LoVo (cell line): ENCODE data around the gene TRPV3.
"Not testable (repeated sequence)": the region's sequence is repeated elsewhere in the genome, so short reads cannot be mapped to it uniquely, and the experiment has no call there.

ENCODE experiments used
- DNase-seq: peaks from one replicate; pipeline ENCODE4 v3.0.0-alpha.2; 2016; ENCODE audit warnings: low spot score

The TRPV3 gene

DNA sequence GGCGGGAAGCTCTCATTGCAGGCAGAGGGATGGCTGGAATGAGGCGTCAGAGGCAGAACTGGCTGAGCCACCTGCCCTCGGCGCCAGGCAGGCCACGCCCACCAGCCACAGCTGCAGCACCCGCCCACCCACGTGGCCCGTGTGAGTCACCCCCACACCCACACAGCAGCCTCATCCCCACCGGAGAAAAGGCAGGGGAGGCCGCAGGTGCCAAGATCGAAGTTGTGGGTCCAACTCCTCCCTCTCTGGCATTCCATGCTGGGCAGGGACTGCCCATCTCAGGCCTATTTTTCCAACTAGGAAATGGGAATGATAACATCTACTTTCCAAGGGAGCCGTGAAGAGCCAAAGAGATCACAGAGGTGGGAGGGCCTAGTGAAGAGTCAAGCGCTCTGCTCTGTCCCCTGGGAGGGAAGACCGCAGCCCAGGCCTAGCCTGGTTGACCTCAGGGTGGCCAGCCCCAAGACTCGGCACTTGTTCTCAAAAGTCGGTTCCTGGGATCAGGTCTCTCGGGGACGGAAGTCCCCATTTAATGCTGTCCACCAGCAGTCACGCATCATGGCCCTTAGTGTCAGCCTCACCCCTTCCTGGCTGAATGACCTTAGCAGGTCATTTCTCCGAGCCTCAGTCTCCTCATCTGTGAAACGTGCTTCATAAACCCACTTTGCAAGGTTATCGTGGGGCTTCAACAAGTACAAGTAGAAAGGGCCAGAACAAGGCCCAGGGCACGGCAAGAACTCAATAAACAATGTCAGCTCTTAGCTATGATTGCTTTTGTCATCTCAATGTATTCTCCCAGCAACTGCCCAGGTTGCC, at the start of gene TRPV3:
TRPV3 (minus strand) TSS at position 45 of the 816 bp plus-strand sequence. CDS start 2,962 bp downstream, outside the sequence.
- peak; percentile 49 for DNase-seq

- DNase-seq, result no peak
Measured at GRCh38 chr17:3603870-3604259, 46.3 kb upstream of the TRPV3 start.

DNA sequence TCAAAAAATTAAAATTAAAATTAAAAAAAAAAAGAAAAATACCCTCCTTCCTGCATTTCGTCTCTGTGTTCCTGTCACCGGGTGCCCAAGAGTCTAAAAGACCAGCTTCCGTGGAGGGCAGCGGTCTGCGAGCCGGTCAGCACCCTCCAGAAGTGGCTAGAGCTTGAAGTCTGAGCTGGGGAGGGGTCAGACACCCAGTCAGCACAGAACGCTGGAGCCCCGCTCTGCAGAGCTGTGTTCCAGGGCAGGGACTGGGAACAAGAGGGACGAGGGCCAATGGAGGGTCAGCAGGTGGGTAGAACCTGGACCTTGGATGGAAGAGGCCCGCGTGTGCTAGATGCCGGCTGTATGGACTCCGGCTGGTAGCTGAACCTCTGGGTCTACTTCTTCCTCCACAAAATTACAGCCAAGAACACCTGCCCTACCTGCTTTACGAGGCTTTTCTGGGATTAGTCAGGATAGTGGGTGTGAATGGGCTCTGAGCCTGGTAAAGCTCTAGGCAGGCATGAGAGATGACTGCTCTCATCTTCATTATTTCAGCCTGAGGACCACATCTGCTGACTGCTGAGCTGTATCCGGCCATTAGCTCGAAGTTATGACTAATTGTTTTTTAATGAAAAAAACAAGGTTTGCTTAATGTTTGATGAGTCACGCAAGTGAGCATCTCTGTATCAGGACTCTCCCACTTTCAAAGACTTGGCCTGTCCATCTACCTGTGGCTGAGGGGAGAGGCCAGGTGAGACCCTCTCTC, 45.7 kb upstream of the TRPV3 start:
- no peak for DNase-seq

DNA sequence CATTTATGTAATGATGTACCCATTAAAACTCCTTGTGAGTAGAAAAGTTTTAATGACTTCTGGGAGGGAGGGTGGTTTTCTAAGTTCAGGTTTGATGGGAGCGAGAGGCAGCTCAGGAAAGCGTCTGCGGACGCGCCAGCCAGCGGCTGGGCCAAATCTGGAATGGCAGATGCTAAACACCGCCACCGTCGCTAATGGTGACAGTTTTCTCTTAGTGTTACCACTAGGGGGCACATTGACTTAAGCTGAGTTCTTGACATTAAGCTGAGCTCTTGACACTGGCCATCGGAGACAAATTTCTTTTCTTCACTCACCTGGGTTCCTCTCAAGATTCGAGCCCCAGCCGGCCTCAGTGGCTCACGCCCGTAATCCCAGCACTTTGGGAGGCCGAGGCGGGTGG, 44.9 kb upstream of the TRPV3 start:
- DNase-seq, result peak; percentile 9

DNA sequence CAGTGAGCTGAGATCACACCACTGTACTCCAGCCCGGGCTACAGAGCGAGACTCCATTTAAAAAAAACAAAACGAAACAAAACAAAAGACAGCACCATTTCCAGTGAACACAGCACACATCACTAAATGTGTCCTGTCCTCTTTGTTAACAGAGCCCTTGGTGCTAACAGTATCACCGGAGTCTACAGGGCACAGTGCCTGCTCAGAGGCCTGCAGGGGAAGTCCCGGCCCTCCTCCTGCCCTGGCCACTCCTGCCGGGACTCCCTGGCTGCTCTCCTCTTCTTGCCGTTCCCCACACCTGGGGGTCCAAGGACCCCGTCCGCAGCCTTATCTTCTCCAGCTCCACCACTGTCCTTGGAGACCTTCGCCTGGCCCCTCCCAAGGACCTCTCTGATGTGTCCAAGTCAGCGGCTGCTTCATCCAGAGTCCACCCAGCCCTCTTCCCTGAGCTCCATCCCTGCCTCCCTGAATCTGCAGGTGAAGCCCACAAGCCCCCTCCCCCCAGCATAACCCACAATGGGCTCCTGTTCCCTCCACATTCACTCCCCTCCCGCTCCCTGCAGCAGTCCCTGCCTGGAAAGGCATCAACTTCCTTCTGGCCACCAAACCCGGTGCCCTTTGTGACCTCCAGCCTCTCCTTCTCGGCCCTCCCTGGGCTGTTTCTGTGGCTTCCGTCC, 43.1 kb upstream of the TRPV3 start:
- no peak for DNase-seq

- no peak for DNase-seq
Measured at GRCh38 chr17:3598078-3598477, 40.5 kb upstream of the TRPV3 start.

DNA sequence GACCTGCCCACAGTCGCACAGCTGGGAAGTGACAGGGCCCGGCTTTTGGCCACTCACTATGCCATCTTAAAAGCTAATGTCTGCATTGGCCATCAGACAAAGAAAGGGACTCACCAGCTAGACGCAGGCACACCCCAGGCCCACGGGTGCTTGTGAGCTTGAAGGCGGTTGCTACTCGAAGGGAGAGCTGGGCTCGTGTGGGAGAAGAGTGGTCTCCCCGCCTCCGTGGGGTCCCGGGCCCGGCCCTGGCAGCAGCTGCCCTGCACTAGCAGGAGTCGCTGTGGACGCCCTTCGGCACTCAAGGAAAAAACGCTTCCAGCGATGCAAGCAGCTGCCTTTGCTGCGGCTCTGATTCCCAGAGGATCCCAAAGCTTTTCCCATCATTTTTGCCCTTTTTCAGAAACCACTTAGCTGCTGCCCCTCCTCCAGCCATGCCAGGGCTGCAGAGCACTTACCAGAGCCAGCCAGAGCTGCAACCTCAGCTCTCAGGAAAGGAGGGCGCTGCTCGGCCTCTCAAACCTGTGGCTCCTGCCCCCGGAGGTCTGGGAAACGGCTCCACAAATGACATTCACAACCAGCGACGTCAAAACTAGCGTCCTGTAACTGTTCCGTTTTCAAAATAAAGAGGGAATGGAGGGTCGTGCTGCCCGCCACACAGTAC, 39.3 kb upstream of the TRPV3 start:
- no peak for DNase-seq

DNA sequence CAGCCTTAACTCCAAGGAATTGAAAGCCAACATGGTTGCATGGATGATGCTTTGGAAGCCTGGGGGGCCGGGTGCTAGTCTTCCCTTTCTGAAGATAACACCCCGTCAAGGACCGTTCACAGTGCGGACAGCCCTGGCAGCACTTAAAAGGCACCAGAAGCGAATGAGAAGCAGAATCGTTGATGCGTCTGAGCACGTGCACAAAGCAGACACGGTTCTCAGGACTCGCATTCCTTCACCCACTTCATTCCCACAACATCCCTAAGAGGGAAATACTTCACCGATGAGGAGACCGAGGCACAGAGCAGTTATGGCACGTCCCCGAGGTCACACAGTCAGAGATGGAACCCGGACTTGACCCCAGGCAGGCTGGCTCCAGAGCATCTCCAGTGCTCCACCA, 37.4 kb upstream of the TRPV3 start:
- DNase-seq, result no peak

GRCh38 chr17:3594051-3594800, 36.6 kb upstream of the TRPV3 start:
- no peak for DNase-seq

DNA sequence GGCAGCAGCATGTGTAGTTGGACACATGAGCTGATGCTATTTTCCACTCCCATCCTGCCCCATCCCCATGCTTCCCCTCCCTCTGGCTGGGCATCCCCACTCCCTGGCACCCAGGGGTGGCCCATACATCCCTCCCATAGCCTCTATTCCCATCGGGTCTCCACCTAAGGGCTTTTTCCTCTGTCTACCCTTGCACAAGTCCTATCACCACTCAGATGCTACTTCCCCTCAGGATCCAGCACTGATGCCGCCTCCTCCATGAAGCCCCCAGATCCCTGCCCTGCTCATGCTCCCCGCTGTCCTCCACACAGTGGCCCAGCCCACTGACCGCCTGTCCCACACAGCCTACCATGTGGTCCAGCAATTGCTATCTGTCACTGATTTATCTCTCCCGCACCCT, 35.8 kb upstream of the TRPV3 start:
- DNase-seq, result no peak

GRCh38 chr17:3592216-3592860, 34.7 kb upstream of the TRPV3 start:
- no peak for DNase-seq

GRCh38 chr17:3590768-3591167, 33.2 kb upstream of the TRPV3 start:
- DNase-seq, result no peak

- DNase-seq, result no peak
Measured at GRCh38 chr17:3590231-3590630, 32.6 kb upstream of the TRPV3 start.

- DNase-seq, result no peak
Measured at GRCh38 chr17:3589784-3590183, 32.2 kb upstream of the TRPV3 start.

DNA sequence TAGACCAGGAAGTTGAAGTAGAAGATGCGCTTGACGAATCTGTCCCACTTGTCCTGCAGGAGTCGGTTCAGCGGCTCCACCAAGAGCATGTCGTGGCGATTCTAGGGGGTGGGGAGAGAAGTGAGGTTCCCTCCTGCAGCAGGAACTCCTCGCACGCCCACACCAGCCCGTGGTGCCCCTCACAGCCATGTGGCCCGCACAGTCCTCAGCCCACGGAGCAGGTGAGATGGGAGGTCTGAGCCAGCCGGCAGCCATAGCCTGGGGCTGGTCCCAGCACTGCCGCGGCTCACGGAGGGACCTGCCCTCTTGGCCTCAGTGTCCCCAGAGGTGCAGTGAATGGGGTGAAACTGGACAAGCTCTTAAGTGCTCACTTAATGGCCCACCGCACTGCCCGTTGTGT, 28.2 kb upstream of the TRPV3 start:
- DNase-seq, result no peak

DNA sequence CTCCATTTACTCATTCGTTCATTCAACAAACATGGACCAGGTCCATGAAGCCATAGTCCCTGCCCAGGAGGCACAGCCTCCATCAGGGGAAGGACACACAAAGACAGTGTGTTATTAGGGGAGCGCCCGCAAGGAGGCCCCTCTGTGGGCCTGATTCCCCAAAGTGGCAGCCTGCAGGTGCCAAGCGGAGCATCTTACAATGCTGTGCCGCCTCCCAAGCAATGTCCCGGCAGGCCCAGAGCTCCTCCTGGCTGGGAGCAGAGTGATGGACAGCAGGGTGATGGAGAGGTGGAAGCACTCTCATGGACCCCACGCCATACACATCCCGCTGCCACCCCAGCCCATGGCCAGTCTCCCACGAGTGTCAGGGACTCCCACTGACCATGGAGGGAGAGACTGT, 25.8 kb upstream of the TRPV3 start:
- DNase-seq, result no peak

GRCh38 chr17:3582915-3583314, 25.3 kb upstream of the TRPV3 start:
- no peak for DNase-seq

DNA sequence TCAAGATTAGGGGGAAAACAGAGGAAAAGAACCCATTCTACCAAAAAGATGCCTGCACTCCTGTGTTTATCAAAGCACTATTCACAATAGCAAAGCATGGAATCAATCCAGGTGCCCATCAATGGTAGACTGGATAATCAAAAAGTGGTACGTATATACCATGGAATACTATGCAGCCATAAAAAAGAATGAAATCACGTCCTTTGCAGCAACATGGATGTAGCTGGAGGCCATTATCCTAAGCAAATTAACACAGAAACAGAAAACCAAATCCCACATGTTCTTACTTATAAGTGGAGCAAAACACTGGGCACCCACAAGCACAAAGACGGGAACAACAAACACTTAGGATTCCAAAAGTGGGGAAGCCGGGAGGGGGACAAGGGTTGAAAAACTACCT, 21.1 kb upstream of the TRPV3 start:
- not testable (repeated sequence) for DNase-seq

- no peak for DNase-seq
Measured at GRCh38 chr17:3576970-3577369, 19.4 kb upstream of the TRPV3 start.

DNA sequence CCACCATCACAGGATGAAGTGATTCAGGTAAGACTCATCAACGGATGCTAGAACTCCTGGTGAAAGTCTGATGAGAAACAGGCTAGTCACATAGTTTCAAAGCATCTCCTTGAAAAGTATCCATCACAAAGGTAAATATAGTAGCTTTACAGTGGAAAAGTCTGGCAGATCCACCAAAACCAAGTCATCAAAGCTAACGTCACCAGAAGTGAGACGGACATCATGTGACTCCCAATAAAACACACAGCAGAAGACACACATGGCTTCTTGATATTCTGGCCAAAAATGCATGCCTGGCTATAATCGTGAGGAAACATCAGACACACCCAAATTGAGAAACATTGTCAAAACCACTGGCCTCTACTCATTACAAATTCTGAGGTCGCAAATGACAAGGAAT, 17.9 kb upstream of the TRPV3 start:
- DNase-seq, result no peak

DNA sequence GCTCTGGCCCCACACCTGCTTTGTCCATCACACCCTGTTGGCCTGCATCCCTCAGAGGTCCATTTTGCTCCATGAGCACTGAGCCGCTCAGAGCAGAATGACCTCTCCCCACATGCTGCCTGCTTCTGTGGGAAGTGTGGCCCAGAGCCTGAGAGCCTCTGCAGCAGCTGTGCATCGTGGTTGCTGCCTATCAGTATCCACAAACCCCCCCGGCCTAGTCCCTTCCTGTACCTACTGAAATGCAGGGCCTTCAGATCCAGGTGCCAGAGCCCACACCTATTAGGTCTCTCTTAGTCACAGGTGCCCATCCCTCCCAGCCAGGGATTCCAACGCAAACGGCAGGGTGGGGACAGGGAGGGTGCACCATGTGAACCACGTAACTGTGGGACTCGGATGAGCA, 16.6 kb upstream of the TRPV3 start:
- no peak for DNase-seq
